ENCODE results near the gene MAP1S. TPM values are rescaled to one million over a fixed set of nuclear protein-coding genes. Genes with fewer than 3 reads are reported as not detected.
A peak's percentile ranks its signal among the peaks of the same experiment; 100 is the strongest.

The MAP1S gene
- total and polyA plus RNA-seq, 2 of the 4 experiments (the other 2 are of a cell fraction), result 6.1 to 48.6 TPM

GRCh38 chr19:17679526-17680229 lies 39.6 kb upstream of the MAP1S start:
- H3K27ac ChIP-seq (ENCODE audit: insufficient read depth, low read length), result no peak overlapping the region
- peak overlapping the region; percentile 49; the same call in 1 of the 2 replicates for H3K23ac ChIP-seq (ENCODE audit: low read depth, low read length)
- H3K14ac ChIP-seq (replicated peaks; ENCODE audit: low read depth, low read length), result peak overlapping the region; percentile 68; the same call in 1 of the 2 replicates
- no peak overlapping the region for H3K9ac ChIP-seq (ENCODE audit: low read depth, low read length)
- intact Hi-C loops (cut with micrococcal nuclease) (no loop called here), in situ Hi-C loops (cut with MboI; ENCODE audit: low sequenced_read_pairs) (no loop called here), dilution Hi-C loops (cut with HindIII; ENCODE audit: low sequenced_read_pairs, unreplicated experiment) (no loop called here)
- H2BK5ac ChIP-seq (ENCODE audit: low read depth, low read length, poor library complexity, severe bottlenecking), result no peak overlapping the region
- ChIA-PET CTCF (no interaction called here), POLR2A (ENCODE audit: unreplicated experiment) (no interaction called here)
- peak overlapping the region; percentile 83; the same call in 1 of the 3 replicates for H2BK15ac ChIP-seq (ENCODE audit: low read depth, low read length)
- H3K27me3 ChIP-seq (ENCODE audit: control insufficient read depth, insufficient read depth, low read length), result peaks cover 3% of the 10 kb centered on the region; the same call in 1 of the 2 replicates
- no peaks in the 10 kb centered on the region for H3K9me3 ChIP-seq (ENCODE audit: control insufficient read depth, insufficient read depth, low read length)
- H2BK120ac ChIP-seq (ENCODE audit: low read depth, low read length), result peak overlapping the region; percentile 56
- peak overlapping the region; percentile 70; the same call in 1 of the 2 replicates for H2AK5ac ChIP-seq (ENCODE audit: low read depth, low read length)
- peaks cover 5% of the 10 kb centered on the region for H3K4me1 ChIP-seq (ENCODE audit: control insufficient read depth, insufficient read depth, low read length)
- TF ChIP-seq RCOR1 (IDR thresholded peaks at IDR 0.05; ENCODE audit: insufficient replicate concordance, low read length) (no peak), CHD1 (IDR thresholded peaks at IDR 0.05; ENCODE audit: low read depth, low read length) (no peak), RFX5 (IDR thresholded peaks at IDR 0.05; ENCODE audit: low read depth, low read length) (no peak), MAFK (IDR thresholded peaks at IDR 0.05; ENCODE audit: low read depth, low read length) (no peak), CEBPB (IDR thresholded peaks at IDR 0.05; ENCODE audit: low read depth, low read length) (peak; percentile 13; the same call in 1 of the 2 replicates)
- no peak overlapping the region for H2AK9ac ChIP-seq (replicated peaks; ENCODE audit: low read depth, low read length, poor library complexity)
- H3K4me3 ChIP-seq (ENCODE audit: insufficient read depth, low read depth, low read length), result no peak overlapping the region
- DNase-seq (no peak), ATAC-seq (ENCODE audit: low read depth) (no peak)
- no peak overlapping the region for H4K91ac ChIP-seq (ENCODE audit: insufficient read depth, low read depth, low read length)
- BruUV-seq (replicated peaks), result no TSS peak
- H2AFZ ChIP-seq (replicated peaks; ENCODE audit: low read length, poor library complexity), result peak overlapping the region; percentile 81
- no peak overlapping the region for H4K5ac ChIP-seq (ENCODE audit: low read depth, low read length)
- H3K9me1 ChIP-seq (ENCODE audit: insufficient read depth, low read length), result peaks cover 8% of the 10 kb centered on the region
- H3K56ac ChIP-seq (ENCODE audit: extremely low read depth, insufficient read depth, low read length), result no peak overlapping the region
- H3K4ac ChIP-seq (ENCODE audit: low read depth, low read length), result peak overlapping the region; percentile 81; the same call in 1 of the 2 replicates
- H3K4me2 ChIP-seq (ENCODE audit: low read depth, low read length), result peak overlapping the region; percentile 43
- no peaks in the 10 kb centered on the region for H3K79me1 ChIP-seq (ENCODE audit: low read depth in 1 of 2, low read length in 2 of 2)
- H3K36me3 ChIP-seq (ENCODE audit: control insufficient read depth, insufficient read depth, low read length), result no peaks in the 10 kb centered on the region
- peak overlapping the region; percentile 43; the same call in 1 of the 2 replicates for H2BK20ac ChIP-seq (ENCODE audit: low read depth, low read length)
- WGBS, 2 experiments (ENCODE audit: extremely low coverage in 2 of 2, insufficient read length in 1 of 2), result 13% methylated on average over 8 of the region's 14 CpGs; no CpG with 5 or more reads in 1 of the 2 experiments
- no peak overlapping the region for H3K18ac ChIP-seq (ENCODE audit: low read depth, low read length)
- peak overlapping the region in 1 of 2 experiments; percentile 84; a peak in 1 of 4 replicates for H4K8ac ChIP-seq (ENCODE audit: low read depth in 2 of 2, low read length in 2 of 2)
- H4K20me1 ChIP-seq (ENCODE audit: insufficient read depth, low read length), result peaks cover 4% of the 10 kb centered on the region
